ENCODE results near the gene CAMKMT.

Gene CAMKMT

GRCh38 chr2:44671916-44672315 lies 310.2 kb downstream of the CAMKMT start:
- no peak for DNase-seq (ENCODE audit: low read depth)
- TF ChIP-seq CTCF (IDR thresholded peaks at IDR 0.05; ENCODE audit: control insufficient read depth, insufficient read depth, low read depth, low read length, missing control alignments) = no peak
- H3K4me3 ChIP-seq (ENCODE audit: control insufficient read depth, low read depth, low read length) = no peak overlapping the region

DNA sequence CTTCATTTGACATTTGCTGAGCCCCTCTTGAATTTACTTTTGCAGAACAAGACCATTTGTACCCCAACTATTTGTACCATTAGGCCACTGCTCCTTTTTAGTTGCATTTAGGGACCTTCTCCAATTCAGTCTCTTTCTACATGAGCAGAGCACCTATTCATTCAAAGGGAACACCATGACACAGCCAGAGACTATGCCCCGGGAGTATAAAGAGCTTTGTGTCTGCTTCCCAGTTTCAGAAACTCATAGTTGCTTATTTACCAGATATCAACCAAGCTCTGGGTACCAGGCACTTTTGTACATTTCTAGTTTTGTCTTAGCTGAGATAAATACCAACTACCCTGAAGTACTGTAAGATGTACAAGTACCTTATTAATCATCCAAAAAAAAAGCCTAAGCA lies 310.7 kb downstream of the CAMKMT start:
- TF ChIP-seq CTCF (IDR thresholded peaks at IDR 0.05; ENCODE audit: control insufficient read depth, insufficient read depth, low read depth, low read length, missing control alignments) = no peak
- DNase-seq (ENCODE audit: low read depth) = no peak
- H3K4me3 ChIP-seq (ENCODE audit: control insufficient read depth, low read depth, low read length) = no peak overlapping the region

DNA sequence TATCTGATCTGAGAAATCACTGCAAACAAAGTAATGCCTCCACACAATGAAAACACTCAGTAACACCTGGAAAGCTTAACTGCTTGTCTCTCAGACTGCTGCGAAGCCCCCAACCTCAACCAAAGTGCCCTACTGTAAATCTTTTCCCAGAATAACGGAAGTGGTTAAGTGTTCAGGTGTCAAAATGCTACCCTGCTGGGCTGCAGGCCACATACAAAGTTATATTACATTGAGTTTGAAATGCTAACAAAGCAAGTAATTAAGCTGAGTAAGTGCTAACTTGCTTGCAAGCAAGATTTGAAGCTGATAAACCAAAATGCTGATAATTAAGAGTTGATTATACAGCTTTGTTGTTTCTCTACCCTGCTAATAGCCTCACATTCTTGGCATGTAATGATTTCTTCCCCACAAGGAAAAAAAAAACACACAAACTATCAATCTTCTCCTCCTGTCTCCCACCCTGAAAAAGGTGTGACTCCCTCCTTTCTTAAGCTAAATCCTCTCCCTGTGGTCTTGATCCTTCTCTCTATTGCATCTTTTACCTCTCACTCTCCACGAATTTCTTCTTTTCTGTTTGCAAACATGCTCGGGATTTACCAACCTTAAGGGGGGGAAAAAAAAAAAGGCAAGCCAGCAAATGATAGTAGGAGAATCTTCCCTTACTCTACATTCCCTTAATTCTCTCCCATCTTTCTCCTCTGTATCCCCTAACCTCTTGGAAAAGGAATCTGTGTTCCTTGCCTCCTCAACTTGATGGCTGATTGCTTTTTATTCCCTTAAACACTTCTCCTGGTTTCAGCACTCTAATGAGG lies 312.9 kb downstream of the CAMKMT start:
- H3K4me3 ChIP-seq (ENCODE audit: control insufficient read depth, low read depth, low read length) = no peak overlapping the region
- TF ChIP-seq CTCF (IDR thresholded peaks at IDR 0.05; ENCODE audit: control insufficient read depth, insufficient read depth, low read depth, low read length, missing control alignments) = no peak
- no peak for DNase-seq (ENCODE audit: low read depth)

DNA sequence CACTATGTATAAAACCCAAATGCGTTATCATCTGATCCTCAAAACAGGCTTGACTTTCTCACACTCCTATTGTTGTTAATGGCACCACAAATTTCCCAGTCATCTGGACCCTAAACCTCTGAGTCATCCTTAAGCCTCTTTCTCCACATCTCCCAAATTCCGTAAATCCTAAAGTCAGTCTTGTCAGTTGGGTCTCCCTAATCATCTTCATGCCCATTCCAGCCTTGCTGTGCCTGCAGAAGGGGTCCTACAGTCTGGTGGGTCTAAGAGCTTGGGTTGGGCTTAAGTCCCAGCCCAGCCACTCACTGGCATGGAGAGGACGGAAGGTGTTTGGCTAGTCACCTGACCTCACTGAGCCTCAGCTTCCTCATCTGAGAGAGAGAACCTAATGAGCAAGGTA lies 314.6 kb downstream of the CAMKMT start:
- no peak for TF ChIP-seq CTCF (IDR thresholded peaks at IDR 0.05; ENCODE audit: control insufficient read depth, insufficient read depth, low read depth, low read length, missing control alignments)
- DNase-seq (ENCODE audit: low read depth) = no peak
- H3K4me3 ChIP-seq (ENCODE audit: control insufficient read depth, low read depth, low read length) = no peak overlapping the region

- no peak overlapping the region for H3K4me3 ChIP-seq (ENCODE audit: control insufficient read depth, low read depth, low read length)
- no peak for TF ChIP-seq CTCF (IDR thresholded peaks at IDR 0.05; ENCODE audit: control insufficient read depth, insufficient read depth, low read depth, low read length, missing control alignments)
- no peak for DNase-seq (ENCODE audit: low read depth)
Measured at GRCh38 chr2:44679584-44679983, 317.8 kb downstream of the CAMKMT start.

GRCh38 chr2:44679990-44680389 lies 318.2 kb downstream of the CAMKMT start:
- no peak for TF ChIP-seq CTCF (IDR thresholded peaks at IDR 0.05; ENCODE audit: control insufficient read depth, insufficient read depth, low read depth, low read length, missing control alignments)
- DNase-seq (ENCODE audit: low read depth) = no peak
- no peak overlapping the region for H3K4me3 ChIP-seq (ENCODE audit: control insufficient read depth, low read depth, low read length)
